ENCODE results near the gene TRERF1. TPM values are rescaled to one million over a fixed set of nuclear protein-coding genes. Genes with fewer than 3 reads are reported as not detected.
A peak's percentile ranks its signal among the peaks of the same experiment; 100 is the strongest.

Gene TRERF1
- total and polyA plus RNA-seq, 2 of the 4 experiments (the other 2 are of a cell fraction): 6.3 to 9.9 TPM

DNA sequence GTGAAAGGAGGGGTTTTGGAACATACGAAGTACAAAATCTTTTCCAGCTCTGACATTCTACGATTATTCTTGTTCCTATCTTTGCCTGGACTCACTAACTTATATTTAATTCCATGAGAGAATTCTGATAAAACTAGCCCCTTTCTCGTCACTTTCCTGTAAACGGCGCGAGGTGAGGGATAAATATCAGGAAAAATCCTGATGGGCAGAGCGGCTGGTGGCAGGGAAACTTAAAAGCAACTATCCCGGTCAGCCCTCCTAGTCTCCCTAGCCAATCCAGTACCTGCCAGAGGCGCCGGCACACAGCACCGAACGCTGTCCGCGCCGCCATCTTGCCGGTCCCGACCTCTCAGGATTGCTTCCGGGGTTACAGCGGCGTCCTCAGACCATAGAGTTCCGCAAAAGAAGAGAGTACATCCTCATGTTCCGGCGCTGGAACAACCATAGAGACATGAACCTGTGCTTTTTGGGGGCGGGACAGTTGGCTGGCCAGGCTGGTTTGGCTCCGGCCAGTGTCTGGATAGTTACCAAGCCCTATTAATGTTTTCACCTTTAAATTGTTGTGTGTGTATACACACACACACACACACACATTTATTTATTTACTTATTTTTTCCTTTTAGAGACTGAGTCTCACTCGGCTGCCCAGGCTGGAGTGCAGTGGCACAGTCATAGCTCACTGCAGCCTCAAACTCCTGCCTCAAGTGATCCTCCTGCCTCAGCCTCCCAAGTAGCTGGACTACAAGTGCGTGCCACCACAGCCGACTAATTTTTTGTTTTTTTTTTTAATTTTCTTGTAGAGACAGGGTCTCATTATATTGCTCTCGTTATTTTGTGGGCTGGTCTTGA, 234.0 kb downstream of the TRERF1 start, which contains the start of gene MRPS10:
MRPS10 (minus strand) TSS at position 343 of the 849 bp plus-strand sequence; CDS start at position 331, 12 bp downstream.
- peak within 1 kb of the TSS; percentile 69 for H2BK5ac ChIP-seq (ENCODE audit: low read depth, low read length, poor library complexity, severe bottlenecking)
- H4K8ac ChIP-seq (ENCODE audit: low read depth in 2 of 2, low read length in 2 of 2): peak within 1 kb of the TSS; percentile 94 to 98
- no peaks in the 10 kb centered on the region for H3K27me3 ChIP-seq (ENCODE audit: control insufficient read depth, insufficient read depth, low read length)
- dilution Hi-C loops (cut with HindIII; ENCODE audit: low sequenced_read_pairs, unreplicated experiment) (no loop called here), intact Hi-C loops (cut with micrococcal nuclease) (loop anchor here (1.0 to 10.0 kb wide), 3 partner anchors 235 to 433 kb away; partner anchors contain the start of genes PRICKLE4 and TOMM6), in situ Hi-C loops (cut with MboI; ENCODE audit: low sequenced_read_pairs) (no loop called here)
- H3K4me1 ChIP-seq (ENCODE audit: control insufficient read depth, insufficient read depth, low read length): peaks cover 2% of the 10 kb centered on the region; the same call in 1 of the 2 replicates
- peak within 1 kb of the TSS; percentile 95 for H3K56ac ChIP-seq (ENCODE audit: extremely low read depth, insufficient read depth, low read length)
- H2AK5ac ChIP-seq (ENCODE audit: low read depth, low read length): peak within 1 kb of the TSS; percentile 10
- no peak within 1 kb of the TSS for H2BK20ac ChIP-seq (ENCODE audit: low read depth, low read length)
- H2BK120ac ChIP-seq (ENCODE audit: low read depth, low read length): peak within 1 kb of the TSS; percentile 17; the same call in 1 of the 2 replicates
- DNase-seq (peak; percentile 94), ATAC-seq (ENCODE audit: low read depth) (peak; percentile 98)
- POLR2A ChIA-PET (ENCODE audit: unreplicated experiment): no interaction called here
- H3K4ac ChIP-seq (ENCODE audit: low read depth, low read length): peak within 1 kb of the TSS; percentile 81
- H4K91ac ChIP-seq (ENCODE audit: insufficient read depth, low read depth, low read length): peak within 1 kb of the TSS; percentile 67
- peak within 1 kb of the TSS; percentile 82 for H3K4me3 ChIP-seq (ENCODE audit: insufficient read depth, low read depth, low read length)
- peak within 1 kb of the TSS; percentile 98 for H3K14ac ChIP-seq (replicated peaks; ENCODE audit: low read depth, low read length)
- peaks cover 2% of the 10 kb centered on the region; the same call in 1 of the 2 replicates for H3K36me3 ChIP-seq (ENCODE audit: control insufficient read depth, insufficient read depth, low read length)
- H3K27ac ChIP-seq (ENCODE audit: insufficient read depth, low read length): peak within 1 kb of the TSS; percentile 83
- H3K9me3 ChIP-seq (ENCODE audit: control insufficient read depth, insufficient read depth, low read length): no peaks in the 10 kb centered on the region
- peak within 1 kb of the TSS; percentile 98 for H3K9ac ChIP-seq (ENCODE audit: low read depth, low read length)
- peak within 1 kb of the TSS; percentile 57 for H2AK9ac ChIP-seq (replicated peaks; ENCODE audit: low read depth, low read length, poor library complexity)
- H3K4me2 ChIP-seq (ENCODE audit: low read depth, low read length): peak within 1 kb of the TSS; percentile 91
- TF ChIP-seq POLR2A (IDR thresholded peaks at IDR 0.05; ENCODE audit: low read depth, low read length) (peak; percentile 85), MAFK (IDR thresholded peaks at IDR 0.05; ENCODE audit: low read depth, low read length) (no peak), BHLHE40 (IDR thresholded peaks at IDR 0.05; ENCODE audit: low read depth, low read length) (no peak)
- H2BK15ac ChIP-seq (ENCODE audit: low read depth, low read length): peak within 1 kb of the TSS; percentile 24; the same call in 1 of the 3 replicates
- no peaks in the 10 kb centered on the region for H4K20me1 ChIP-seq (ENCODE audit: insufficient read depth, low read length)
- H3K9me1 ChIP-seq (ENCODE audit: insufficient read depth, low read length): peaks cover 9% of the 10 kb centered on the region; the same call in 1 of the 2 replicates
- CTCF ChIA-PET: interaction anchor here (0.6 to 1.2 kb wide), 3 partner anchors 27 to 330 kb away, joined by 3 to 6 read pairs (median 3); no protein-coding TSS in a partner anchor
- H3K23ac ChIP-seq (ENCODE audit: low read depth, low read length): peak within 1 kb of the TSS; percentile 72; the same call in 1 of the 2 replicates
- no peak within 1 kb of the TSS for H3K18ac ChIP-seq (ENCODE audit: low read depth, low read length)
- H3K79me1 ChIP-seq (ENCODE audit: low read depth in 1 of 2, low read length in 2 of 2): peaks cover 13 to 28% of the 10 kb centered on the region in 2 experiments; a peak in 2 of 4 replicates
- 2% methylated on average over 13 of the region's 29 CpGs; no CpG with 5 or more reads in 1 of the 2 experiments for WGBS, 2 experiments (ENCODE audit: extremely low coverage in 2 of 2, insufficient read length in 1 of 2)
- peak within 1 kb of the TSS; percentile 93 for H4K5ac ChIP-seq (ENCODE audit: low read depth, low read length)
- TSS peak; percentile 72 for BruUV-seq (replicated peaks)
- peak within 1 kb of the TSS; percentile 93 for H2AFZ ChIP-seq (replicated peaks; ENCODE audit: low read length, poor library complexity)

All from IMR-90 (cell line).